Measurements from ENCODE around the gene CDIP1. TPM values are rescaled to one million over a fixed set of nuclear protein-coding genes. Genes with fewer than 3 reads are reported as not detected.
A peak's percentile ranks its signal among the peaks of the same experiment; 100 is the strongest.

The CDIP1 gene
- total RNA-seq, 2 donors from 2014 or later, result 24.5 to 28.2 TPM

- Mint-ChIP-seq H3K4me3 (no peak overlapping the region), H3K27me3 (no peaks in the 10 kb centered on the region), H3K4me1 (ENCODE audit: low read depth in 2 of 2) (peaks cover 39 to 40% of the 10 kb centered on the region in 2 donors), H3K36me3 (no peaks in the 10 kb centered on the region), H3K9me3 (no peaks in the 10 kb centered on the region), H3K27ac (no peak overlapping the region)
- DNase-seq (ENCODE audit: low spot score) (no peak), ATAC-seq (no peak)
Observed at GRCh38 chr16:4533490-4533889, 5.1 kb downstream of the CDIP1 start.

GRCh38 chr16:4532238-4532637, 6.3 kb downstream of the CDIP1 start:
- ATAC-seq, result no peak
- H3K4me1 Mint-ChIP-seq (ENCODE audit: low read depth in 2 of 2), result peaks cover 38% of the 10 kb centered on the region in 2 donors
- H3K27me3 Mint-ChIP-seq, result no peaks in the 10 kb centered on the region
- H3K9me3 Mint-ChIP-seq, result no peaks in the 10 kb centered on the region
- H3K36me3 Mint-ChIP-seq, result no peaks in the 10 kb centered on the region
- no peak overlapping the region for H3K4me3 Mint-ChIP-seq
- peak overlapping the region in 1 of 2 donors; percentile 48 for H3K27ac Mint-ChIP-seq
- no peak for DNase-seq (ENCODE audit: low spot score)

- no peak for DNase-seq (ENCODE audit: low spot score)
- no peaks in the 10 kb centered on the region for H3K27me3 Mint-ChIP-seq
- H3K9me3 Mint-ChIP-seq, result no peaks in the 10 kb centered on the region
- H3K36me3 Mint-ChIP-seq, result no peaks in the 10 kb centered on the region
- peak overlapping the region in 1 of 2 donors; percentile 11 for H3K27ac Mint-ChIP-seq
- no peak overlapping the region for H3K4me3 Mint-ChIP-seq
- peaks cover 34 to 35% of the 10 kb centered on the region in 2 donors for H3K4me1 Mint-ChIP-seq (ENCODE audit: low read depth in 2 of 2)
- no peak for ATAC-seq
Observed at GRCh38 chr16:4531811-4532210, 6.8 kb downstream of the CDIP1 start.

GRCh38 chr16:4529085-4530060, 9.2 kb downstream of the CDIP1 start:
- H3K9me3 Mint-ChIP-seq, result no peaks in the 10 kb centered on the region
- no peak overlapping the region for H3K4me3 Mint-ChIP-seq
- peaks cover 15 to 22% of the 10 kb centered on the region in 2 donors for H3K4me1 Mint-ChIP-seq (ENCODE audit: low read depth in 2 of 2)
- H3K27ac Mint-ChIP-seq, result peak overlapping the region; percentile 63 to 77
- DNase-seq (ENCODE audit: low spot score) (no peak), ATAC-seq (peak; percentile 34 to 51)
- no peaks in the 10 kb centered on the region for H3K36me3 Mint-ChIP-seq
- no peaks in the 10 kb centered on the region for H3K27me3 Mint-ChIP-seq

- no peak overlapping the region for H3K4me3 Mint-ChIP-seq
- no peaks in the 10 kb centered on the region for H3K9me3 Mint-ChIP-seq
- peaks cover 17 to 32% of the 10 kb centered on the region in 2 donors for H3K4me1 Mint-ChIP-seq (ENCODE audit: low read depth in 2 of 2)
- no peak for DNase-seq (ENCODE audit: low spot score)
- no peak overlapping the region for H3K27ac Mint-ChIP-seq
- H3K36me3 Mint-ChIP-seq, result no peaks in the 10 kb centered on the region
- no peaks in the 10 kb centered on the region for H3K27me3 Mint-ChIP-seq
- ATAC-seq, result no peak
Observed at GRCh38 chr16:4525634-4526277, 12.8 kb downstream of the CDIP1 start.

GRCh38 chr16:4525069-4525468, 13.5 kb downstream of the CDIP1 start:
- no peak for ATAC-seq
- no peak overlapping the region for H3K27ac Mint-ChIP-seq
- H3K27me3 Mint-ChIP-seq, result no peaks in the 10 kb centered on the region
- peaks cover 17 to 32% of the 10 kb centered on the region in 2 donors for H3K4me1 Mint-ChIP-seq (ENCODE audit: low read depth in 2 of 2)
- H3K9me3 Mint-ChIP-seq, result no peaks in the 10 kb centered on the region
- no peak overlapping the region for H3K4me3 Mint-ChIP-seq
- no peaks in the 10 kb centered on the region for H3K36me3 Mint-ChIP-seq
- no peak for DNase-seq (ENCODE audit: low spot score)

GRCh38 chr16:4524571-4524970, 14.0 kb downstream of the CDIP1 start:
- H3K4me3 Mint-ChIP-seq, result no peak overlapping the region
- H3K4me1 Mint-ChIP-seq (ENCODE audit: low read depth in 2 of 2), result peaks cover 16 to 35% of the 10 kb centered on the region in 2 donors
- H3K9me3 Mint-ChIP-seq, result no peaks in the 10 kb centered on the region
- no peaks in the 10 kb centered on the region for H3K36me3 Mint-ChIP-seq
- ATAC-seq, result no peak
- no peak overlapping the region for H3K27ac Mint-ChIP-seq
- no peak for DNase-seq (ENCODE audit: low spot score)
- no peaks in the 10 kb centered on the region for H3K27me3 Mint-ChIP-seq

GRCh38 chr16:4523686-4524085, 14.9 kb downstream of the CDIP1 start:
- DNase-seq (ENCODE audit: low spot score) (no peak), ATAC-seq (no peak)
- peaks cover 8 to 28% of the 10 kb centered on the region in 2 donors for H3K4me1 Mint-ChIP-seq (ENCODE audit: low read depth in 2 of 2)
- H3K9me3 Mint-ChIP-seq, result no peaks in the 10 kb centered on the region
- no peak overlapping the region for H3K4me3 Mint-ChIP-seq
- H3K27me3 Mint-ChIP-seq, result no peaks in the 10 kb centered on the region
- H3K27ac Mint-ChIP-seq, result no peak overlapping the region
- H3K36me3 Mint-ChIP-seq, result no peaks in the 10 kb centered on the region

GRCh38 chr16:4522051-4522581, 16.5 kb downstream of the CDIP1 start:
- Mint-ChIP-seq H3K4me3 (no peak overlapping the region), H3K27ac (no peak overlapping the region)

GRCh38 chr16:4520913-4521312, 17.7 kb downstream of the CDIP1 start:
- H3K9me3 Mint-ChIP-seq, result no peaks in the 10 kb centered on the region
- no peak overlapping the region for H3K27ac Mint-ChIP-seq
- H3K36me3 Mint-ChIP-seq, result no peaks in the 10 kb centered on the region
- H3K4me1 Mint-ChIP-seq (ENCODE audit: low read depth in 2 of 2), result peaks cover 17 to 31% of the 10 kb centered on the region in 2 donors
- H3K4me3 Mint-ChIP-seq, result no peak overlapping the region
- ATAC-seq, result no peak
- no peaks in the 10 kb centered on the region for H3K27me3 Mint-ChIP-seq
- no peak for DNase-seq (ENCODE audit: low spot score)

More at GRCh38 chr16:4522051-4522581, 16.5 kb downstream of the CDIP1 start:
- Mint-ChIP-seq H3K36me3 (no peaks in the 10 kb centered on the region), H3K4me1 (ENCODE audit: low read depth in 2 of 2) (peaks cover 14 to 31% of the 10 kb centered on the region in 2 donors), H3K27me3 (no peaks in the 10 kb centered on the region), H3K9me3 (no peaks in the 10 kb centered on the region)
- ATAC-seq (no peak), DNase-seq (ENCODE audit: low spot score) (no peak)

- no peak for DNase-seq (ENCODE audit: low spot score)
- Mint-ChIP-seq H3K4me1 (ENCODE audit: low read depth in 2 of 2) (peaks cover 29 to 44% of the 10 kb centered on the region in 2 donors), H3K4me3 (no peak overlapping the region), H3K36me3 (no peaks in the 10 kb centered on the region), H3K27me3 (no peaks in the 10 kb centered on the region), H3K9me3 (no peaks in the 10 kb centered on the region), H3K27ac (peak overlapping the region in 1 of 2 donors; percentile 68)
- no peak for ATAC-seq
Observed at GRCh38 chr16:4519274-4520058, 19.1 kb downstream of the CDIP1 start.

- Mint-ChIP-seq H3K27me3 (no peaks in the 10 kb centered on the region), H3K9me3 (no peaks in the 10 kb centered on the region), H3K27ac (peak overlapping the region in 1 of 2 donors; percentile 12), H3K4me3 (no peak overlapping the region), H3K4me1 (ENCODE audit: low read depth in 2 of 2) (peaks cover 27 to 45% of the 10 kb centered on the region in 2 donors), H3K36me3 (no peaks in the 10 kb centered on the region)
- DNase-seq (ENCODE audit: low spot score), result no peak
- ATAC-seq, result peak in 1 of 2 donors; percentile 34
Observed at GRCh38 chr16:4517812-4518680, 20.5 kb downstream of the CDIP1 start.

Data from natural killer cell treated with Interleukin-12 subunit alpha and Interleukin-12 subunit beta and Interleukin-15 and Interleukin-18, amount 100 ng/mL, for 72 hours (primary cell).